HFF-Myc (cell line): ENCODE results near the gene IQSEC1.

Source experiments
- DNase-seq: peaks from one replicate; pipeline ENCODE4 v3.0.0-alpha.2; 2011; ENCODE audit warnings: low read depth; ENCODE audit errors: extremely low read depth
- H3K4me3 ChIP-seq: replicated peaks from 2 replicates; pipeline ENCODE4 v1.5.1; 2011; ENCODE audit warnings: low read depth, mild to moderate bottlenecking, control low read depth, low read length
- CTCF ChIP-seq: IDR thresholded peaks from 2 replicates; pipeline ENCODE4 v1.5.1; 2012; ENCODE audit warnings: mild to moderate bottlenecking, low read depth, low read length, control low read depth; ENCODE audit errors: missing control alignments

Gene IQSEC1

DNA sequence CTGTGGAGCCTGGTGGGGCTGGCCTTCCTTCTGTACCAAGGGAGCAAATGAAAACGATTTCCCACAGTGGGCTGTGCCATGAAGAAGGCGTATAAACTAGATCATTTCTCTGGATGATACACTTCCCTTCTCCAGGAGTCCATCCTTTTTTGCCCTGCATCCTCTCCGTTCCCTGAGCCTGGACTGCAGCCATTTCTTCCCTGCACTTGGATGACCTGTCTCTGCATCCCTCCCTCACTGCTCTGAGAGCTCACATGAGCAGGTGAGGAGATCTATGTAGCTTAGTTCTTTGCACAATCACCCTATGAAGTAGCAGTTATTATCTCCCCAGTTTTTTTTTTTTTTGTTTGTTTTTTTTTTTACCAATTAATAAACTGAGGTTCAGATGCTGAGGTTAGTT lies 46.7 kb downstream of the IQSEC1 start:
- no peak for TF ChIP-seq CTCF

GRCh38 chr3:13025778-13026518 lies 47.3 kb downstream of the IQSEC1 start:
- no peak for TF ChIP-seq CTCF
- H3K4me3 ChIP-seq = no peak overlapping the region
- no peak for DNase-seq

More for the DNA sequence above, 46.7 kb downstream of the IQSEC1 start:
- DNase-seq = no peak
- no peak overlapping the region for H3K4me3 ChIP-seq

DNA sequence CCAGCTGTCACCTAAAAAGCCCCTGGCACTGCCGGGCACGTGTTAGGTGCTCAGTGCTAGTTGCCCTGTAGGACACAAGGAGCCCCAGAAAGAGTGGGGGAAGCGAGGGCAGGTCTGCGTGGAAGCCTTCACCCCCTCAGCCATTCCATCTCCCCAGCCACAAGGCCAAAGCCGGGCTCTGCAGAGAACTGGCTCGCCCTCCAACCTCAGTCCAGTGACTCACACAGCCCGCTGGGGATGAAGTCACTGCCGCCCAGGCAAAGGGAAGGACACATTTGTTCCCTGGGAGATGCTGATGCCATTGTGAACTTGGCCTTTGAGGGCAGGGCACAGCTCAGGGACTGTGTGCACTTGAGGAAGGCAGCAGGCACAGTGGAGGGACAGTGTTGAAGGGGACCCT lies 48.1 kb downstream of the IQSEC1 start:
- no peak overlapping the region for H3K4me3 ChIP-seq
- TF ChIP-seq CTCF = no peak
- DNase-seq = no peak

GRCh38 chr3:13024765-13025065 lies 48.5 kb downstream of the IQSEC1 start:
- TF ChIP-seq CTCF = no peak
- H3K4me3 ChIP-seq = no peak overlapping the region
- DNase-seq = no peak

- no peak for TF ChIP-seq CTCF
- no peak overlapping the region for H3K4me3 ChIP-seq
- DNase-seq = no peak
These were observed 49.1 kb downstream of the IQSEC1 start for GRCh38 chr3:13023971-13024764.

DNA sequence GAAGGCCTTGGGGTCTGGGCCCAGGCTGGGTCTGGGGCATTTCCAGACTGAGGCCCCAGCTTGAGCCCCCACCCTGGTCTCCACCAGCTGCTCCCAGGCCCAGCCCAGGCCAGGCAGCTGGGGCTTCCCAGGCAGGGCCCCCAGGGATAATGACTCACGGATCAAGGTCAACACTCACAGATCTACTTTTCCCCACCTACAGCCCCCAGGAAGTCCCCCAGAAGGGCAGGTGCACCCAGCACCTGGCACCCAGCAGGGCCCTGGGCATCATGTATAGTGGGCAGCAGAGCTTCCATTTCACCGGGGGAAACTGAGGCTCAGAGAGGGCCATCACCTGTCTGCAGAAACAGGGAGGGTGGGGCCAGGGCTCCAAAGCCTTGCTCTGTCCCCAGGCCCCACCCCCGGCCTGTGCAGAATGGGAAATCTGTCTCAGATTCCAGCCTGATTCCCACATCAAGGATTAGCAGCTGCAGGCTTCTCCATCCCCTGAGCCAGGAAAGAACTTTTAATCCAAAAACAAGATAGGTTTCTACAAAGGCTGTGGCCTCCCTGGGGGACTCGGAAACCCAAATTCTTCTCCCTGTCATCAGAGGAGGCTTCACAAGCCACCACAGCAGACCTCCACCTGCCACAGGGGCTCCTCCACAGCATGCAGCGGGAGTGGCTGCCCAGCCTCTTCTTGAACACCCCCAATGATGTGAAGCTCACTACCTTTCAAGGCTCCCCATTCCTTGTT lies 49.8 kb downstream of the IQSEC1 start:
- no peak for TF ChIP-seq CTCF
- no peak for DNase-seq
- no peak overlapping the region for H3K4me3 ChIP-seq
